Measurements from ENCODE around the gene CLIP2.
"Not testable (repeated sequence)": the region's sequence is repeated elsewhere in the genome, so short reads cannot be mapped to it uniquely, and the experiment has no call there.

CLIP2 gene

GRCh38 chr7:74407958-74408357 is 118.8 kb downstream of the CLIP2 start:
- in situ Hi-C loops (cut with MboI; ENCODE audit: low pct_unique_long_range_greater_than_20kb, low sequenced_read_pairs, unreplicated experiment), result loop anchor here (10.0 kb wide), 1 partner anchor 343 kb away; no protein-coding TSS in a partner anchor
- no peak for TF ChIP-seq CTCF (IDR thresholded peaks at IDR 0.05; ENCODE audit: extremely low read depth, insufficient read depth, missing control alignments)
- DNase-seq (ENCODE audit: low spot score), result no peak

- in situ Hi-C loops (cut with MboI; ENCODE audit: low pct_unique_long_range_greater_than_20kb, low sequenced_read_pairs, unreplicated experiment), result loop anchor here (10.0 kb wide), 1 partner anchor 345 kb away; no protein-coding TSS in a partner anchor
- DNase-seq (ENCODE audit: low spot score), result no peak
- TF ChIP-seq CTCF (IDR thresholded peaks at IDR 0.05; ENCODE audit: extremely low read depth, insufficient read depth, missing control alignments), result no peak
Measured at GRCh38 chr7:74409571-74409970, 120.4 kb downstream of the CLIP2 start.

- no peak for DNase-seq (ENCODE audit: low spot score)
- in situ Hi-C loops (cut with MboI; ENCODE audit: low pct_unique_long_range_greater_than_20kb, low sequenced_read_pairs, unreplicated experiment), result no loop called here
Measured at GRCh38 chr7:74410772-74411171, 121.6 kb downstream of the CLIP2 start.

GRCh38 chr7:74411571-74411970 is 122.4 kb downstream of the CLIP2 start:
- in situ Hi-C loops (cut with MboI; ENCODE audit: low pct_unique_long_range_greater_than_20kb, low sequenced_read_pairs, unreplicated experiment); DNase-seq (ENCODE audit: low spot score): not testable (repeated sequence)

More at GRCh38 chr7:74410772-74411171, 121.6 kb downstream of the CLIP2 start:
- TF ChIP-seq CTCF (IDR thresholded peaks at IDR 0.05; ENCODE audit: extremely low read depth, insufficient read depth, missing control alignments), result no peak

GRCh38 chr7:74412056-74412455 is 122.8 kb downstream of the CLIP2 start:
- in situ Hi-C loops (cut with MboI; ENCODE audit: low pct_unique_long_range_greater_than_20kb, low sequenced_read_pairs, unreplicated experiment), result no loop called here
- DNase-seq (ENCODE audit: low spot score), result no peak
- no peak for TF ChIP-seq CTCF (IDR thresholded peaks at IDR 0.05; ENCODE audit: extremely low read depth, insufficient read depth, missing control alignments)

GRCh38 chr7:74412603-74413002 is 123.4 kb downstream of the CLIP2 start:
- in situ Hi-C loops (cut with MboI; ENCODE audit: low pct_unique_long_range_greater_than_20kb, low sequenced_read_pairs, unreplicated experiment), result no loop called here
- DNase-seq (ENCODE audit: low spot score), result no peak
- no peak for TF ChIP-seq CTCF (IDR thresholded peaks at IDR 0.05; ENCODE audit: extremely low read depth, insufficient read depth, missing control alignments)

GRCh38 chr7:74414595-74415333 is 125.6 kb downstream of the CLIP2 start:
- in situ Hi-C loops (cut with MboI; ENCODE audit: low pct_unique_long_range_greater_than_20kb, low sequenced_read_pairs, unreplicated experiment); DNase-seq (ENCODE audit: low spot score): not testable (repeated sequence)

All from GM13977 (cell line).